Stimulated activated CD4-positive, alpha-beta T cell treated with anti-CD3 and anti-CD28 coated beads, TNF-alpha, amount 100 ng/mL, for 4 hours (primary cell): ENCODE data around the gene TMEM167A.
"Not testable (repeated sequence)": the region's sequence is repeated elsewhere in the genome, so short reads cannot be mapped to it uniquely, and the experiment has no call there.

Experiments
- DNase-seq, 3 experiments: peaks; one replicate each; pipeline ENCODE4 v3.0.0-alpha.2; 2020; ENCODE audit warnings: low read depth in 3 of 3

Gene TMEM167A

DNA sequence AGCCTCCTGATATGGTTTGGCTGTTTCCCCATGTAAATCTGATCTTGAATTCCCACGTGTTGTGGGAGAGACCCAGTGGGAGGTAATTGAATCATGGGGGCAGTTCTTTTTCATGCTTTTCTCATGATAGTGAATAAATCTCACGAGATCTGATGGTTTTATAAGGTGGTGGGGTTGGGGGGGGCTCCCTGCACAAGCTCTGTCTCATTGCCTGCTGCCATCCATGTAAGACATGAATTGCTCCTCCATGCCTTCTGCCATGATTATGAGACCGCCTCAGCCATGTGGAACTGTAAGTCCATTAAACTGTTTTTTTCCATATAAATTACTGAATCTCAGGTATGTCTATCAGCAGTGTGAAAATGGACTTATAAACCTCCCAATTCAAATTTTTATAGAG, 13.0 kb upstream of the TMEM167A start:
- no peak for DNase-seq

DNA sequence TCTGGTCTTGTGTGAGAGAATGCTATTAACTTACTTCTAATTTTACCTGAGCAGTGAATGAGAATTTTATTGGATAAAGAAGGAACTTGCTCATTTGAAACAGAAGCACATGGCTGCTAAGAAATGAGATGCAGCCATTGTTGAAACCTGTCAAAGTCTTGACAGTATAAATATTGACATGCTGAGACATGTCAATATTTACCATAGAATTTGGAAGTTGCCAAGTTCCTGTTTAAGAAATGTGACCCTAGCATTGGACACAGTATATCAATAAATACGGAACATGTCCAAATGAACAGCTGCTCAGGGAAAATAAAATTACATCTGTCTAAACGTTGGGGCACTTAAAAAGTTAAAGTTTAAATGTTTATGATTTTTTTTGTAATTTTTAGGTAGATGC, 7.9 kb upstream of the TMEM167A start:
- no peak for DNase-seq

DNA sequence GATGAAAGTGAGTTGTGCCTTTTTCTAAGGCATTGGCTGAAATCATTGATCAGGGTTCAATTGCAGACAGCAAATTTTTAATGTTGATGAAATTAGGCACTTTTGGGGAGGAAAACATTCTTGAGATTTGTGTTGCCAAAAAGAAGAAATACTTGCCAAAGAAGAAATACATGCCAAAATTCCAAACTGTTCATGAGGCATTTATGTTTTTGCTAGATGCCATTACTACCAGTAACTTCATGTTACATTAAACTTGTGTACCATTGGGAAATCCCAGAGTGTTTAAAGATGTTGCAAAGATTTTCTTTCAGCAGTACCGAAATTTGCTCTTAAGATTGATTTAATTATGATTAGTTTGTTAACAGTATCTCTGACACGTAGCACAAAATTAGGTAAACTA, 7.1 kb upstream of the TMEM167A start:
- DNase-seq: no peak

DNA sequence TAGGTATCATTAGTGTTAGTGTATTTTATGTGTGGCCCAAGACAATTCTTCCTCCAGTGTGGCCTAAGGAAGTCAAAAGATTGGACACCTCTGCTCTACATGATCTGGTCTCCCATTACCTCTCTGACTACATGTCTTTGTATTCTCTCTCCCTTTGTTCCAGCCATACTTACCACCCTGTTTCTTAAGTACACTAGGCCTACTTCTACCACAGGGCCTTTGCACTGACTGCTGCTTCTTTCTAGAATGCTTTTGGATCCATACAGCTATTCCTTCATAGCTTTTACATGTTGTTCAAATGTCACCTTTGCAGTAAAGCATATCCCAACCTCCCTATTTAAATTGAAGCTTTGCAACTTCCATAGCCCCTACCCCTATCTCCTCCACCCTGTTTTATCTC, 5.6 kb upstream of the TMEM167A start:
- DNase-seq: no peak

DNA sequence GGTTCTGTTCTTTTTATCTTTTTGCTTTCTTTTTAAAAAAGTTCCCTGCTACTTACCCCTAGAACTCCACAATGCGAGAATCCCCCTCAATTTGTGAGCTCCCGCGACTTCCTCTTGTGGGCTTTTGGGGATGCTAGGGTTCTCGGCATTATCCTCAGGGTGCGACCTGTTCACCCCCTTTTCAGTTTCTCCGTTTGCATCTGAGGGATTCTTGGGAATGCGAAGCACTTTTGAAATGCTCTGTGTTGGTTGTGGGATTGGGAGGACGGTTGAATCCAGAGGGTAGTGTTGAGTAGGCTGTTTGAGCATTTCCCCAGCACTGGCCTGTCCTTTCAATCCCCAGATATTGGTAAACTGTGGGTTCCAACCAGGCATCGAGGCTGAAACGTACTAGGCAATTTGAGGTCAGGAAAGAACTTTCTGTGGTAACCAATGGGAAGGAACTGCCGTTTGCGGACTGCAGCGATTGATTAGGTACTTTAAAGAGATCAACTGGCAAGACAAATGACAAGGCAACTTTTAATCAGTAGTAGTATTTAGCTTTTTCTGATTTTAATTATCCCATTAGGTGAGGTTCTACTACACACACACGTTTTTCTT, 568 bp upstream of the TMEM167A start:
- no peak for DNase-seq

DNA sequence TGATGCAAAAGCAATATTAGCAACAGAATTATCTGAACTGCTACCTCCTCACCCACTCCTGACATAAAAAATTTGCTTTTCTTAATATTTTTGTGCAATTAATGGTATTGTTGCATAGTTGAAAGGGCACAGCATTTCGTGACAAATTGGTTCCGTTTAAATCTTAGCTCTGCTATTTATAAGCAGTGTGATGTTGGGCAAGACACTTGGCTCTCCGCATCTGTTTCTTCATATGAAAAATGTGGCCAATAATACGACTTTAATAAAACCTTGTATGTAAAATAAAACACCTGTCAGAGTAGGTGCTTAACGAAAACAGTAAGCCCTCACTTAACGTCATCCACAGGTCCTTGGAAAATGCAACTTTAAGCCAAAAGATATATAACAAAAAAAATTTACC, 4.2 kb downstream of the TMEM167A start:
- DNase-seq: no peak

DNA sequence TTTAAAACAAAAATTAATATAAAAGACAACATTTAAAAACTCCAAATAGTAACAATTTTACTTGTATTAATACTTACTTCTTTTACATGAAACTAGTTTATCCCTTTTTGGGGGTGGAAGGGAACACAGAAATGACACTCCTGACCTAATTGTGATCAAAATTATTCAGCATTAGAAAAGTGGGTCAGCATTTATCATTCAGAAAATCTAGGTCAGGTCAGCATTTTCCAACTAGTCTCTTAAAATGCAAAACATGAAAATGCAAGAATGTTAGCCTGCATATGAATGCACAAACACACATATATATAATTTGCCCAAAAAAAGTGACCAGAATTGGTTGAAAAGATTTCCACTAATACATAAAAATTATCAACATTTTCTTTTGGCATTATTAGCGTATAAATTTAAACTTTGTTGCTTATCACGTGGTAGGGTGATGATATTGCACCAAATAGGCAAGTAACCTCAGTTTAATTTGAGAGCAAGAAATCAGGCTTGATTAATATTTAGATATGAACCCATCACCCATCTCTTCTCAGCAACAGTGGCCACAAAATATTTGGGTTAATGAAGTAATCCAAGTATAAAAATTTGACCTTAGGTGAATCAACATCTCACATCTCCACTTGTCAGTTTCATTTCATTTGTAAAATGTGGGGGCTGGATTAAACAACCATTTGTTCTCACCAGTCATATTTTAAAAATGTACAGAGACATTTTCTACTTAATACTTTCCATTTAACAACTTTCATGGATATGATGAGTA, 5.7 kb downstream of the TMEM167A start:
- DNase-seq: no peak

DNA sequence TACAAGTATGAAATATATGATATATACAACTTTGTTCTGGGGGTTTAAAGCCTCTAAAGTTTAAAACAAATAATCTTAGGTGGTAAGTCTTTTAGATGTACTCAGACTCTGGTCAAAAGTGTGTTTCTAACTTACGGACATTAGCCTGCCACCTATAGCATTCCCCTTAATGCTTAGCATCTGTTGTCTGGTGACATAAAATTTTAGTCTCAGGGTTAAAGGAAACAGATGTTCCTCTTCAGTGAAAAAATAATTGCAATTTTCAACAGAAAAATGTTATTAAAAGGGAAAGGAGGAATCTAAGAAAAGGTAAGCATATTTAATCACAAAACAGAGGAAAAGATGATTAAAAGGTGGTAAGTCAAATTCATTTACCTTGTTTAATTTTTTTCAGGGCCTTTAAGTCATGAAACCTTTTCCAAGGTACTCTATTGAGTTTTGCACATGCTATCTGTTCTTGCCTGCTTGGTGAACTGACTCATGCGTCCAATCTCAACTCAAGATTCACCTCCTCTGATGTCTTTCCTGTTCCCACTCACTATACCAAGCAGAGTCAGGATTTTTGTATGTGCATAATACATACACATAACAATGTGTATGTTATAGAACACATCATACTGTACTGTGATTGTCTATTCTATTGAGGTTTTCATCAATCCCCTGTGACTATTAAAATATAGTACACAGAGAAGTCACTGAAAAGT, 7.9 kb downstream of the TMEM167A start:
- no peak for DNase-seq

DNA sequence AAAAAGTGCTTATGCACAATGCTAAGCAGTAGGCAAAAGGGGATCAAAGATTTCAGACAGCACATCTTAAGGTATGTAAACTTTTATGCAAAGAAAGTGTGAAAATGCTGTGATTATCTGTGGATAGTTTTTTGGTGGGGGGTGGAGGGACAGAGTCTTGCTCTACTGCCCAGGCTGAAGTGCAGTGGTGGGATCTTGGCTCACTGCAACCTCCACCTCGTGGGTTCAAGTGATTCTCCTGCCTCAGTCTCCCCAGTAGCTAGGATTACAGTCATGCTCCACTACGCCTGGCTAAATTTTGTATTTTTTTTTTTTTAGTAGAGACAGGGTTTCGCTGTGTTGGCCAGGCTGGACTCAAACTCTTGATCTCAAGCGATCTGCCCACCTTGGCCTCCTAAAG, 9.8 kb downstream of the TMEM167A start:
- not testable (repeated sequence) for DNase-seq

DNA sequence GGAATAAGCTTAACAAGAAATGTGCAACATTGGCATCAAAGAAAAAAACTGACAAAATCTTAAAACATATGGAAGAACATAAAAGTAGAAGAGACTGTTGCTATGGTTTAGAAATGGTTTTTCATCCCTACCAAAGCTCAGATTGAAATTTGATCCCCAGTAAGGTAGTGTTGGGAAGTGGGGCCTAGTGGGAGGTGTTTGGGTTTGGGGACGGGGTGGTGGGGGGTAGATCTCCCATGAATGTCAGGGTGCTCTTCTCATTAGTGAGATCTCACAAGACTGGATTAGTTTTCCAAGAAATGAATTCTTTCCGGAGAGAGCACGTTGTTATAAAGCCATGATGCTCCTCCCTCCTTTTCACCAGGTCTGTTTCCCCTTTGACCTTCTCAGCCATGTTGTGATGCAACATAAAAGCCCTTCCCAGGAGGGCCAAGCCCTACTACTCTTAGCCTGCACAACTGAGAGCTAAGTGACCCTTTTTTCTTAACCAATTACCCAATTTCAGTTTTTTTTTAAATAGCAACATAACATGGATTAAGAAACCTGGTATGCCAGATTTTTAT, 10.6 kb downstream of the TMEM167A start:
- DNase-seq: no peak

DNA sequence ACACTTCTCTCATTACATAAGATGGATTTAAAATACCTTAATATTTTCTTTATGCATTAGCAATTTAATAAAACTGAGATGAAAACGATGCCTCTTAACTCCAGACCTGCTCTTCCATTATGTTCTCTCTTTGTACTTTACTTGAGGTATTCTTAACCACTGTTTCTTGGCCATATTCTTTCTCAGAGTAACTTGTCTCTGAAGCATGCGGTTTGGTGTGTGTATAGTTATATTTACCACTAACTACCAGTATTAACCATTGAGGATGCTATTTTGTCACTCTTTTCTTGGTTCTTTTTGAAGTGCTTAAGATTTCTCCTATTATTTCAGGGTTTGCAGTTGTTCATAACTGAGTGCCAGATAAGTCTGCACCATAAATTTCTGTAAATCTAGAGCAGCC, 17.9 kb downstream of the TMEM167A start:
- DNase-seq: no peak

DNA sequence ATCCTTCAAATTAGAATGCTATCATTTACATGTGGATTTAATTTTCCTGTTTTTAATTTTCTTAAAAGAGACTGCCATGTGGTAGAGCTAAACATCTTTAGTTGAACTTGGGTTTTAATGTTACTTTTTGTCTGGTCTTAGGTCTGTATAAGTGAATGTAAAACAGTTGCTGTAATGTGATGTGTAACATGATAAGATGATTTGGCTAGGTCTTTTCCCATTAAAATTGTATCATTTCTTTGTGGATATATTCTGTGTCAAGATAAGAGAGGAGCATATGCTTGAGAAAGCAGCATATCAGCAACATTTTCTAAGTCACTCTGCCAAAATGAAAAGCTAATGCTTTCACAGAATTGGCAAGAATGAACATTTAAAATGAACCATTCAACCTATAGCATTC, 18.5 kb downstream of the TMEM167A start:
- DNase-seq: no peak

DNA sequence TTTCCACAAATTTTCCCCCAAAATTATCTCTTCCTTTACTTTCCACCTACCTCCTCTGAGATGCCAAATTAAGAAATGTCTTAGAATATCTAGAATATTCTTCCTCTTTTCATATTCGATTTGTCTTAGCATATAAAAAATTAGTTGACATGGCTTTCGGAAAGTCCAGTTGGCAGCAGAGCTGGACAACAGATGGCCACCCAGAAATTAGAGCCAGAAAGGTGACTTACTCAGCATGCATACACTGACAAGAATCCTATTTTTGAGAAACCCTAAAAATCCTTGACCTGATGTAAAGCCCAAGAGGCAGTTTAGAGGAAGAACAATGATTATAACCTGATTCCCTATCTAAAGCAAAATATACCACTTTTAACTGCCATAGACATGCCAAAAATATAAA, 22.0 kb downstream of the TMEM167A start:
- no peak for DNase-seq

DNA sequence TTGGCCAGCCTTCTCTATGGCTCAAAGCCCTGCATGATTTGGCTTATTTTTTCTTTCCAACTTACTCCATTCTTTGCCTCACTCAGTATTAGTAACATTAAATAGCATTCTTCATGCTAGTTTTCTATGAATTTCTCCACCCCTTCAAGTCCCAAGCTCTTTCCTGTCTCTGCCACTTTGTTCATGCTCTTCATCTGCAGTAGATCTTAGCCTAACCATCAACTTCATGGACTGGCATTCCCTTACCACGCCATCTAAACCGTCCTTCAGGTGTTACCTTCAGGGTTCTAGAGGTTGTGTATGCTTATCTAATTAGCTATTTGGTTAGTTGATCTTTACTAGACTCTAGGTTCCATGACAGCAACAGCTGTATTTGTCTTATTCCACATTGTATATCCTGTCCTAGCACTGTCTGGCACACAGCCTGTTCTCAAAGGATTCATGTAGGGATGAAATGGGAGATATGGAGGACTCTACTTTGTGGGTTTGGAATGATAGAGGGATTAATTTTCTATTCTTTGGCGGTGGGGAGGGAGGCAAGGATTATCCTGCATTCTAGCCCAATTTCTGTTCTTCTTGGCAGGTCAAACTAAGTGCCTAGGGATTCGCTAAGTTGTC, 26.4 kb downstream of the TMEM167A start:
- no peak for DNase-seq

DNA sequence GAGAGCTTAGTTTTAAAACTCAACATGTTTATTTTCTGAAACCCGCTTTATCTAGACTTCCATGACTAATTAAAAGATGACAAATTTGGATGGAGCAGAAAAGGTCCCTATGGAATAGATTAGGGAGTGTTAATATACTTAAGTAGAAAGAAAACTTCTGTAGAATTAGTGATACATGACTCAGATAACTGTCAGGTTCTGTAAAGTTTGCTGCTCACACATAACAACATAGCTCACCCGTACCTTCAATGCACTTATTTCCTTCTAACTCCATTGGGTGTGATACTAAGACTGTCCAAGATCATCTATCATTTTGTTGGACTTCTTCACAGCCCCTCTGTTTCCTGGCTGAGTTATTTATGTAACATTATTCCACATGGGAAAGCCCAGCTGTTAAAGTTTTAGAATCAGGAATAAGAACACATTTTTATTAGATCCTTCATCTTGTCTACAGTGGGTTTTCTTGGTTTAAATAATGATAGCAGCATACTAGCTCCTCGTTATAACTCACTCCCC, 27.8 kb downstream of the TMEM167A start:
- DNase-seq: no peak

DNA sequence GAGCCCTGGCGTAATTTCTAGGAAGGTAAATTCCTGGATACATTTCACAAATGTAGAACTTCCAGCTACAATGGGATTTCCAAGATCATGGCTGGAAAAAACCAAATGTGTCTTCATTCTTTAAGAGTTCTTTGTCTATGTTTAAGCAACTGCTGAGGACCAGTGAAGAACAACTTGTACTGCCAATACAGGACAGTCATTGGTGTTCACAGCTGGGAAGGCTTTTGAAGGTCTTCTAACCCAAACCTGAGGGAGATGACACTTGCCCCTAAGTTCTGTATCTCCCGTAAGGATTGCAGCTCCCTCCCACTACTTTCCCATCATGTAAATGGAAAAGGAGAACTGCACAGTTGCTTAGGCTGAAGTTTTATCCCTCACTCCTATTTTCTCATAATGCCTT, 28.4 kb downstream of the TMEM167A start:
- no peak for DNase-seq

DNA sequence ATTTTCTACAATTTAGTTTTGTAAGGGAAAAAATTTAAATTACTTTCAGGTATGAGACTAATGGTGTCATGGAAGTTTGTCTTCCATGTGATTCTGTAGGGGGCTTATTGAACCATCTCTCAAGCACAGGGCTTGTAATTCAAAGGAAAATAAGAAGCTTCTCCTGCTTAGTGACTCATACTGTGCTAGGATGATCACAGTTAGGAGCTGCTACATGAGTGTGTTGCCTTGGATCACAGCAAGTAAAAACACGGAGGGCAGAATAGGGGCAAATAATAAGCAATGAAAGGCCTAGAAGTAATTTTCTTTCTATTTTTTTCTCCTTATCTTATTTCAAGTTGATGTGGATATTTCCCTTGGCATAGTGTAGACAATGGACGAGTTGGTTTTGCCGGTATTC, 28.9 kb downstream of the TMEM167A start:
- DNase-seq: no peak

DNA sequence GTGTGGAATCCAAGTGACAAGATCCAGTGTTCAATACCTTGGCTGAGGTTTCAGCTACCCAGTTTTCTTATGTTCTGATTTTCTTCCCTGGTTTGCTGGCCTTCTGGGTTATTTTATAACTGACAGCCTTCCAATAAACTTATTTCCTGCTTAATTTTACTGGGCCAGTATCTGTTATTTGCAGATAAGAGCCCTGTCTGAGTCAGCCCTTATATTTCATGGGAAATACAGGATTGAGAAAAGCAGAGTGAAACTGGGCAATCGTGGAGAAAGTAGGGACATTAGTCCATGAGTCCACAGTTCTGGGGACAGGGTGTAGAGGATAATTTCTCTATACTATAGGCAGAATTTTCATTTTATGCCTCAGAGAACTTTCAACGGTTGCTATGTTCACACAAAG, 32.3 kb downstream of the TMEM167A start:
- DNase-seq: no peak

DNA sequence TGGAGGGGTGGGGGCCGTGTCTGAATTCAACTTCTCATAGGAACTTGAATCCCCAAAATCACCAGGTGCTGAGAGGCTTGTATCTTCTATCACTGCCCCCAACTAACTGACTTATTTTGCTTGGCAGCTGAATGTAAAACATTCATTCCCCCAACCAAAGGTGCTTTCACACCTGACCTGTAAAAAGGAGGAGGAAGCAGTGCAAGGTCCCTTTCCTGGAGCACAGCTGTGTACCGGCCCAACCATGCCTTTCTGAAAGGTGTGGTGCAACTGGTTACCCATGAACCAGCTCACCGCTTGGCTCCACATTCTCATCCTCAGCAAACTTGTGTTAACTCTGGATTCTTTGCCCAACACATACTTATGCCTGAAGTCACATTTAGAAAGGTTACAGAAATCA, 34.7 kb downstream of the TMEM167A start:
- DNase-seq: no peak

DNA sequence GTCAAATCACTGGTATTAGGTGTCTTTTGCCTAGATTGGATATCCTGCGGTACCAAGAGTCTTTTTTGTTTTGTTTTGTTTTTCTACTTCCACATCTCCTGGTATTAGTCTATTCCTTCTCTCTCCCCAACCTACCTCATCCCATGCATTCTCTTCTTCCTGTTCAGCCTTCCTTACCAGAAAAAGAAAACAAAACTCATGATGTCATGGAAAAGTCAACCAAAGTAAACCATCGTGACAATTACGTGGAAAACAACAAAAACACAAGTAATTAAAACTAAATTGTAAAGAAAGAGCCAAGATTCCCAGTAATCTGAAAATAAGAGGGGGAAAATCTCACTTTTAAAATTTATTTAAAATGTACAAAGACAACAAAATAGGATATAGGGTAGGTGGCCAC, 38.3 kb downstream of the TMEM167A start:
- no peak for DNase-seq

DNA sequence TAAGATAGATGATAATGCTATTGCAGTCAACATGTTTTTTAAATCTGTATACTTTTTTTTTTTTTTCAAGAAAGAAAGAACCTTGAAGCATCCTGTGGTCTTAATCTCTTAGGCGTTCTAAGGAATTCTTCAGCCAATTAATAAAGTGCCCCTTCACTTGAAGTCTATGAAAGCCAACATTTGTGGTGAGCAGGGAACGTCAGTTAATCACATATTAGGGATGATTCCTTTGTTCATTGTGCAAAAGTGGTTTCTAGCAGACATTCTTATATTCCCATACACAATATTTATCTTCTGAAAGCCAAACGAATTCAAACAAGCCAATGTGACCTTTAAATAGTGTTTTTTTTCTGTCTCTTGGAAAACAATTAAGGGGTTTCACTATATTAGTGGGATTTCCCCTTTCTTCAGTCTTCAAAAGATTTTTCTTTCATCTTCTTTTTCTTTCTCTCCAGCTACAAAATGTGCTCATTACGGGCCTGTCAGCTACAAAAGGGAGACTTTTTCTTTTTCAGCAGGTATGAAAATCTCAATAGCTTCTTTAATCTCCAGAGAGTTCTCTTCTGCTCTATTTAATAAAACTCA, 40.1 kb downstream of the TMEM167A start:
- DNase-seq: no peak
